Keratinocyte (primary cell): Measurements from ENCODE around the gene NCKAP5. TPM values are rescaled to one million over a fixed set of nuclear protein-coding genes. Genes with fewer than 3 reads are reported as not detected.

Experiments used
- DNase-seq: peaks from one replicate; pipeline ENCODE4 v3.0.0-alpha.2; 2011; ENCODE audit warnings: low read depth, missing footprints, low spot score
- FAIRE-seq: peaks from 2 replicates; lab custom pipeline; 2011; peaks lifted over from hg19 to GRCh38; lab: Jason Lieb, UNC
- H2AFZ ChIP-seq: 2 replicates; pipeline ENCODE4 v1.6.0; 2012; ENCODE audit warnings: low read length, control low read depth, inconsistent platforms; ENCODE audit not compliant: control insufficient read depth
- H3K27ac ChIP-seq: 2 replicates; pipeline ENCODE4 v1.5.1; 2011; ENCODE audit warnings: low read length; ENCODE audit not compliant: control insufficient read depth, insufficient read depth
- H3K27me3 ChIP-seq: 3 replicates; pipeline ENCODE4 v1.6.0; 2011; ENCODE audit warnings: low read length; ENCODE audit not compliant: control insufficient read depth, insufficient read depth; ENCODE audit errors: extremely low read depth
- H3K36me3 ChIP-seq, 2 experiments: 2 replicates in 1 of 2; 3 replicates in 1 of 2; pipeline ENCODE4 v1.5.1; 2011; ENCODE audit warnings: low read length in 2 of 2, mild to moderate bottlenecking in 1 of 2; ENCODE audit not compliant: control insufficient read depth in 2 of 2, insufficient read depth in 2 of 2; ENCODE audit errors: extremely low read depth in 1 of 2
- H3K4me1 ChIP-seq: 3 replicates; pipeline ENCODE4 v1.5.1; 2011; ENCODE audit warnings: low read length; ENCODE audit not compliant: control insufficient read depth, insufficient read depth; ENCODE audit errors: extremely low read depth
- H3K4me2 ChIP-seq: 3 replicates; pipeline ENCODE4 v1.6.0; 2011; ENCODE audit warnings: low read depth, low read length; ENCODE audit not compliant: control insufficient read depth, insufficient read depth; ENCODE audit errors: extremely low read depth
- H3K4me3 ChIP-seq, 3 experiments: fragments of 200-600 bp in 1 of 3; sonication (generic) in 1 of 3; 2 replicates in 2 of 3; 3 replicates in 1 of 3; pipeline ENCODE4 v1.5.1; 2011 to 2016; ENCODE audit warnings: low read length in 3 of 3, mild to moderate bottlenecking in 3 of 3, control low read depth in 2 of 3, inconsistent platforms in 1 of 3, low read depth in 1 of 3, mixed read lengths in 1 of 3, mixed run types in 1 of 3, moderate library complexity in 1 of 3; ENCODE audit not compliant: control insufficient read depth in 2 of 3, insufficient read depth in 2 of 3; ENCODE audit errors: extremely low read depth in 1 of 3
- H3K79me2 ChIP-seq: 2 replicates; pipeline ENCODE4 v1.6.0; 2012; ENCODE audit warnings: low read length; ENCODE audit not compliant: control insufficient read depth, insufficient read depth
- H3K9ac ChIP-seq: 3 replicates; pipeline ENCODE4 v1.6.0; 2011; ENCODE audit warnings: low read length; ENCODE audit not compliant: control insufficient read depth, insufficient read depth; ENCODE audit errors: extremely low read depth
- H3K9me1 ChIP-seq: 3 replicates; pipeline ENCODE4 v1.6.0; 2011; ENCODE audit warnings: low read length; ENCODE audit not compliant: control insufficient read depth, insufficient read depth; ENCODE audit errors: extremely low read depth
- H3K9me3 ChIP-seq: 2 replicates; pipeline ENCODE4 v1.5.1; 2012; ENCODE audit warnings: low read depth, low read length; ENCODE audit not compliant: control insufficient read depth
- H4K20me1 ChIP-seq: 3 replicates; pipeline ENCODE4 v1.6.0; 2011; ENCODE audit warnings: low read length; ENCODE audit not compliant: control insufficient read depth, insufficient read depth; ENCODE audit errors: extremely low read depth
- CTCF ChIP-seq, 3 experiments: IDR thresholded peaks in 1 of 3; conservative IDR thresholded peaks in 1 of 3; optimal IDR thresholded peaks in 1 of 3; 2 replicates in 2 of 3; 3 replicates in 1 of 3; pipeline versions ENCODE3 to v1.5.1; 2011; ENCODE audit warnings: low read length in 3 of 3, mild to moderate bottlenecking in 3 of 3, moderate library complexity in 2 of 3, control low read depth in 1 of 3, inconsistent platforms in 1 of 3; ENCODE audit not compliant: insufficient read depth in 2 of 3; ENCODE audit errors: extremely low read depth in 1 of 3
- EZH2 ChIP-seq: IDR thresholded peaks from one replicate; pipeline ENCODE4 v1.6.1; 2012; ENCODE audit warnings: inconsistent platforms, mild to moderate bottlenecking, low read length, moderate library complexity
- dilution Hi-C: fragments of 300-500 bp; cut with MboI; formaldehyde crosslinking; loops from one replicate; pipeline ENCODE4 v1.7.0; 2020; ENCODE audit warnings: low sequenced_read_pairs; ENCODE audit not compliant: extremely low pct_ligation_motif_present
- polyA plus RNA-seq, 5 experiments: library from polyadenylated mRNA; depleted of rRNA in 3 of 5; stranded (reverse) in 3 of 5; stranded (forward) in 1 of 5; unstranded in 1 of 5; fragments of >200 nt; gene quantifications; 1 replicate in 1 of 5; 2 replicates in 3 of 5; 3 replicates in 1 of 5; pipeline versions ENCODE4 v1.2.1 to v1.2.3, GENCODE V29; 2011 to 2012; ENCODE audit warnings: missing spikeins in 2 of 5, low read depth in 1 of 5, low replicate concordance in 1 of 5

NCKAP5 gene
- polyA plus RNA-seq, 1 donor (not counting 4 experiments of a cell fraction or from before 2014, with no cell fraction given) = 3.6 TPM

GRCh38 chr2:133574186-133574585 is 5.9 kb upstream of the NCKAP5 start:
- no peaks in the 10 kb centered on the region for H3K9me3 ChIP-seq
- no peak for DNase-seq
- FAIRE-seq = no peak
- no peaks in the 10 kb centered on the region for H4K20me1 ChIP-seq
- no peak overlapping the region for H3K4me2 ChIP-seq
- no peak overlapping the region for H2AFZ ChIP-seq
- H3K4me1 ChIP-seq = peaks cover 18% of the 10 kb centered on the region
- no peak overlapping the region for H3K9ac ChIP-seq
- dilution Hi-C loops = no loop called here
- H3K27ac ChIP-seq = no peak overlapping the region
- no peaks in the 10 kb centered on the region for H3K27me3 ChIP-seq
- no peak overlapping the region for H3K4me3 ChIP-seq
- H3K9me1 ChIP-seq = no peaks in the 10 kb centered on the region
- TF ChIP-seq CTCF (optimal IDR thresholded peaks at IDR 0.05 in 1 of 3, IDR thresholded peaks at IDR 0.05 in 1 of 3, conservative IDR thresholded peaks at IDR 0.05 in 1 of 3; ENCODE audit: extremely low read depth in 1 of 3, insufficient read depth in 2 of 3, low read length in 3 of 3) (no peak), EZH2 (no peak)
- peaks cover 4% of the 10 kb centered on the region for H3K79me2 ChIP-seq
- peaks cover 0 to 3% of the 10 kb centered on the region in 2 experiments for H3K36me3 ChIP-seq

- dilution Hi-C loops = no loop called here
- no peak for DNase-seq
- peaks cover 4% of the 10 kb centered on the region for H3K79me2 ChIP-seq
- H3K4me2 ChIP-seq = no peak overlapping the region
- no peak overlapping the region for H3K27ac ChIP-seq
- FAIRE-seq = no peak
- TF ChIP-seq EZH2 = no peak
- TF ChIP-seq CTCF (optimal IDR thresholded peaks at IDR 0.05 in 1 of 3, IDR thresholded peaks at IDR 0.05 in 1 of 3, conservative IDR thresholded peaks at IDR 0.05 in 1 of 3; ENCODE audit: extremely low read depth in 1 of 3, insufficient read depth in 2 of 3, low read length in 3 of 3) = no peak
- H4K20me1 ChIP-seq = no peaks in the 10 kb centered on the region
- H3K4me1 ChIP-seq = peaks cover 14% of the 10 kb centered on the region
- no peaks in the 10 kb centered on the region for H3K27me3 ChIP-seq
- H3K4me3 ChIP-seq = no peak overlapping the region
- no peaks in the 10 kb centered on the region for H3K9me1 ChIP-seq
- no peaks in the 10 kb centered on the region for H3K9me3 ChIP-seq
- no peak overlapping the region for H3K9ac ChIP-seq
- peaks cover 0 to 3% of the 10 kb centered on the region in 2 experiments for H3K36me3 ChIP-seq
- no peak overlapping the region for H2AFZ ChIP-seq
Measured at GRCh38 chr2:133573491-133574162, 5.4 kb upstream of the NCKAP5 start.
